Measurements from ENCODE around the gene PPFIA4.

DNA sequence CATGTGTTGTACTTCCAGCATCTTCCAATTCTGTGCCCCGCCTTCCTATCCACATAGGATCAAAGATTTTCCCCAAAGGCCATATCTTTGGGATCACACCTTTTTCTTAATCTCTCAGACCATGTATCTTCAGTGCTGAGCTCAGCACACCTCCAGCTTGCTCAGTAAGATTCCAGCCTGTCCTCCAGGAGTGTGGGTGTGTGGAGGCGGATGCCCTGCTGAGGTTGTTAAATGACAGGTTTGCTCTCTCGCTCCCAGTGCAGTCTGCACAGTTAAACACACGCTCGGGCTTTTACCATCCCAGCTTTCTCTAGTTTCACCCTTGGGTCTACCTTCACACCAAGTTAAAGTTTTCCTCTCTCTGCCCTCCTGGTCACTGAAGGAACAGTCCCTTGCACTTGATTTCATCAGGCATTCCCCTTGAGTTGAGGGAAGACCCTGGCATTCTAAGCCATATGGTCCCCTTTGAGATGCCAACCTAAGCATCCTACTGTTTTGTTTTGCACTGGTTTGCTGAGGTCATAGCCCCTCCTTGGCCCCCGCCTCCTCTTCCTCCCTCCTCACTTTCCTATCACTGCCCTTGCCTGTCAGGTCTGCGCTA, 45.8 kb downstream of the PPFIA4 start:
- TF ChIP-seq CTCF (IDR thresholded peaks at IDR 0.05) (no peak), POLR2A (IDR thresholded peaks at IDR 0.05) (no peak)
